Gastrocnemius medialis (tissue), 4 donors: Measurements from ENCODE around the gene RNF220.

Experiments used
- CTCF ChIP-seq, 5 experiments: fragments of 450-650 bp in 3 of 5; fragments of 200-600 bp in 2 of 5; sonication (generic) in 2 of 5; IDR thresholded peaks in 4 of 5; conservative IDR thresholded peaks in 1 of 5; 1 replicate in 4 of 5; 2 replicates in 1 of 5; pipeline ENCODE4 v1.5.1; 2016 to 2019; ENCODE audit warnings: antibody characterized with exemption in 5 of 5, mild to moderate bottlenecking in 3 of 5, moderate library complexity in 3 of 5
- POLR2A ChIP-seq, 2 donors: fragments of 450-650 bp; IDR thresholded peaks; one replicate each; pipeline ENCODE4 v1.6.1; 2017; ENCODE audit warnings: antibody characterized with exemption in 2 of 2, mild to moderate bottlenecking in 2 of 2, moderate library complexity in 2 of 2

- no peak for TF ChIP-seq POLR2A (IDR thresholded peaks at IDR 0.05)
- TF ChIP-seq CTCF (IDR thresholded peaks at IDR 0.05 in 4 of 5, conservative IDR thresholded peaks at IDR 0.05 in 1 of 5): no peak
These were observed 244.7 kb downstream of the RNF220 start for GRCh38 chr1:44649788-44650158.
